SK-N-MC (cell line): ENCODE results near the gene TOMM20L.

Experiments used
- EZH2 ChIP-seq: fragments of 200-600 bp; sonication (generic); IDR thresholded peaks from one replicate; pipeline ENCODE4 v1.6.1; 2017; ENCODE audit warnings: antibody characterized with exemption
- POLR2AphosphoS5 ChIP-seq: IDR thresholded peaks from 2 replicates; pipeline ENCODE4 v1.6.1; 2012; ENCODE audit warnings: mild to moderate bottlenecking, low read depth, low read length, borderline replicate concordance

- TF ChIP-seq EZH2 (no peak), POLR2AphosphoS5 (no peak)
Observed at GRCh38 chr14:58395812-58396788, at the start of gene TOMM20L.
